ENCODE data around the gene LNX1.
A peak's percentile ranks its signal among the peaks of the same experiment; 100 is the strongest.

The LNX1 gene

DNA sequence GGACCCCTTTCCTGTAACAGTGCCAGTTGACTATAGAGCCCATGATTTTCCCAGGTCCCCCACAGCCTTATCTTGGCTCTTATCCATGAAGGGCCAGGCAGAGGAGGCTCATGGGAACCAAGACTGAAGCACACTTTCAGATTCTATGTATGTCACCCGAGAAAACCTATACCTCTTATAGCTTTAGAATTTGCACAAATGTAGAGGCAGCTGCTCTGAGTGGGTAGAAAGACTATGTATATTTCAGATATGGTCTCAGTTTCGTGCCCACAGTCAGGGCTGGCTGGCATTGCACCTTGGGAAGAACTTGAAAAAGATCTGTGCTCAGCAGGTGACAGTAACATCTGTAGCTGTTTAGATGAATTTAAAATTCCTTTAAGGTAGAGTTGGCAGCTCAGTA, 8.3 kb upstream of the LNX1 start:
- DNase-seq = no peak

- no peak for DNase-seq
Measured at GRCh38 chr4:53598901-53599300, 7.6 kb upstream of the LNX1 start.

DNA sequence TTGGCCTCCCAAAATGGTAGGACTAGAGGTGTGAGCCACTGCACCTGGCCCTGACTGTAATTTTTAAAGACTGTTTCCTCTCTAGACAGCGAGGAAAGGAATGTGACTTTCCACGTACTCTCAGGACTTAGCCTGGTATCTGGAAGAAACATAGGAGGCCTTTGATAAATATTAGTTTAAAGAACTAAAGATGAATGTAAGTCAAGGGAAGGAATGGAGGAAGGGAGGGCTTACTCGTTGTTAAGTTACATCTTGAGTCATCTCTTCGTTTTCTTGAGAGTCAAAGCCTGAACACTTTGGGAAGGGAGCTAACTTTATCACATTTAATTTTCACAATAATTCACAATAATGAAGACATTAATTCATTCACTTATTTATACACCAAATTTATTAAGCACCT, 7.2 kb upstream of the LNX1 start:
- no peak for DNase-seq

GRCh38 chr4:53596901-53597300, 5.6 kb upstream of the LNX1 start:
- DNase-seq = no peak

- DNase-seq = no peak
Measured at GRCh38 chr4:53595834-53596233, 4.5 kb upstream of the LNX1 start.

GRCh38 chr4:53595204-53595603, 3.9 kb upstream of the LNX1 start:
- DNase-seq = no peak

DNA sequence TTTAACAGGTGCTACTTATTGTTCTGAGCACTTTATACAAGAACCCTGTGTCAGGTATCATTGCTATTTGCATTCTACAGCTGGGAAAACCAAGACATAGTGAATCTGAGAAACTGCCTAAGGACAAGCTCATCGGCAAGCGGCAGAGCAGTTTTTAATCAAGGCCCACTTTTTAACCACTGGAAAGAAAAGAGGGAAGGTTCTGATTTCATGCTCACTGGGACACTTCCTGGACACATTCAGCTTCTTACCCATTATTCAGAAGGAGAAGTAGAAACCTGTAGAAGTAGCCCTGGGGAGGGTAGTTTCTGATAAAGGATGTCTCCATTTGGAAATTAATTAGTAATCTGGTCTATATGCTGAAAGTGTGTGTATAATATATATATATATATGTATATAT, 2.5 kb upstream of the LNX1 start:
- DNase-seq = no peak

GRCh38 chr4:53592686-53593501, 1.6 kb upstream of the LNX1 start:
- DNase-seq = no peak

GRCh38 chr4:53592122-53592521, 836 bp upstream of the LNX1 start:
- no peak for DNase-seq

- DNase-seq = no peak
Measured at GRCh38 chr4:53590187-53590586, 1.1 kb downstream of the LNX1 start.

DNA sequence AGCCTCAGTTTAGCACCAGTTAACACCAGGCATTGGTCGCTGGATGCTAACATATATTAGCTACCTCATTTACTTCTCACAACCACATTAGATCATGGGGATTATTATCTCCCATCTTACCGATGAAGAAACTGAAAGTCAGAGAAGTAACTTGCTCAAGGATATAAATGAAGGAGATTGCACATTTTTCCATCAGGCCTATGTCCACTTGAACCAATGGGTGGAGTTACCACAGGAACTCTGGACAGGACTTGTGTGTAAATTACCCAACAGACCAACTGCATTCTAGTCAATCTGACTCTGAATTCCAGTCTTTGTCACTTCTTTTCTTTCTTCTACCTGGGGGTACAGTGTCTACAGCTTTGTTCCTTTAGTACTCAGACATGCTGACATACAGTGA, 1.8 kb downstream of the LNX1 start:
- no peak for DNase-seq

DNA sequence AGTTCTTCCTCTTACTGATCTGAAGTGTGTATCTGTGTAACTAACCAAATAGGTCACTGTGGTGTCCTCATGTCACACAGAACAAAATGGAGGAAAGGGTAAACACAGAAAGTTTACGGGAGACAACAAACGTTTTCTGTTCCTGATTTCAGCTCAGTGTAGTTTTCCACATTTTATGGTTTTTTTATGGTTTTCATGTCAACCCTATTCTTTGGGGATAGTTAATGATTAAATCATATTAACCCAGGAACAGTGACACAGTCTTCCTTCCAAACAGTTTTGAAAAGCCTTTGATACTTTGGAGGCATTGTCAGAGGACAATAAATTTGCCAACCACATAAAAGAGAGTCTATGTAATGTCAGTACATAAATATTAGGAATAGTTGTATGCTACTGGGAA, 4.2 kb downstream of the LNX1 start:
- DNase-seq = no peak

DNA sequence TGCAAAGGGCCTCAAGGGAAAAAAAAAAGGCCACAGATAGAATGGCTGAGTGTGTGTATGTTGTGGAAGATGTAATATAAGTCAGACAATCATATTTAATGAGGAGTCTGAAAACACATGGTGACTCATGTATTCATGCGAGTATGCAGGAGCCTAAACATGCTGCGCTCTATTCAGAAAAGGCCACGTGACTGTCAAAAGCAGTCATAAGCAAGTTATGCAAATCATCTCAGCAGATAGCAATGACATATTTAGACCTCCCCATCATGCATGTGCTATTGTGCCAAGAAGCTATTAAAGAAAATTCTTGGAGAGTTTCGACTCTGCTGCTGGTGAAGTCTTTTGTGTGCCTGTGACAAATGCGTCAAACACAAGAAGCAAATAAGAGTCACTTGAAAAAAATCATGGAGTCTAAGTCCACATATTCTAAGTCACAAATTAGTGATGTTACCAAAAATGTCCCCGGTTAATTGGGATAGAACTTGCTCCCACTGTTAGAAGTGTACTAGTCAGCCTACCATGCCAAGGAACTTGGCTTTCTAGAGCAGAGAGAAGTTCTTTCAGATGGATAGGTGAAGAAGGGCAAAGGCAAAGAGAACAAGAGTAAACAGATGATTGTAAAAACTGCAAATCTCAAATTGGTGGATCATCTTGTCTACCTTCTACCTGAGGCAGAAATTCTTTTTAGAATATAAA, 5.0 kb downstream of the LNX1 start:
- peak in 2 of 56 donors; percentile 6 to 17 for DNase-seq

DNA sequence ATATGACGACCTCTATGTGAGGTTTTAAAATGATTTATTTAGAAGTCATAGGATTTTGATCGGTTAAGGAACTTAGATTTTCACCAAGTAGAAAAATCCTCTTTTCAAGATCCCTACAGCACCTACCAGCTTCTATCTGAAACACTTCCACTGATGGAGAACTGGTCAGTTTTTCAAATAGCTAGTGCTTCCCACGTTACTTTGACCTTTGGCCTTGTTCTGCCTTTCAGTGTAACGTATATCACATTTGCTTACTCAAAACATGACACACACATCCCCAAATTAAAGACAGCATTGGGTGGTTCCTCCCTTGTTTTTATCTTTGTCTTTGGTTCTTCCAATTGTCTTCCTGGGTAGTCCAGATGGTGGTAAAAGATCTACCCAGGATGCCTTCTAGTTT, 6.6 kb downstream of the LNX1 start:
- no peak for DNase-seq

- DNase-seq = no peak
Measured at GRCh38 chr4:53583513-53583912, 7.8 kb downstream of the LNX1 start.

GRCh38 chr4:53582194-53582593, 9.1 kb downstream of the LNX1 start:
- no peak for DNase-seq

DNA sequence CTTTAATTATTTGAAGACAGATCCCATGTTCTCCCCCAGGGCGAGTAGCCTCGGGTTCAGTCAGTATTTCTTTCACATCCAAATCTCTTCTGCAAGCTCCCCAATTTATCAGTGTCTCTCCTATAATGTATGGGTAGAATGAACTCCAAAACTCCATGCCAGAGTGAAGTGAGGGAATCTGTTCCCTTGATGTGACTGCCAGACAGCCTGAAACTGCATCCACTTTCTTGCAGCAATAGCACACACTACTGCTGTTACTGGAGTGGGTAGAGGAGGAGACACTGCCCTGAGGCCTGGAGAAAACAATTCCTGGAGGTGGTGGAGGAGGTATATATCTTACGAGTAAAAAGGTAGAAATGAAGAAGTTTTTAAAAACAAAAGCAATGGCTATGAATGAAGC, 11.0 kb downstream of the LNX1 start:
- no peak for DNase-seq

GRCh38 chr4:53579826-53580225, 11.5 kb downstream of the LNX1 start:
- no peak for DNase-seq

DNA sequence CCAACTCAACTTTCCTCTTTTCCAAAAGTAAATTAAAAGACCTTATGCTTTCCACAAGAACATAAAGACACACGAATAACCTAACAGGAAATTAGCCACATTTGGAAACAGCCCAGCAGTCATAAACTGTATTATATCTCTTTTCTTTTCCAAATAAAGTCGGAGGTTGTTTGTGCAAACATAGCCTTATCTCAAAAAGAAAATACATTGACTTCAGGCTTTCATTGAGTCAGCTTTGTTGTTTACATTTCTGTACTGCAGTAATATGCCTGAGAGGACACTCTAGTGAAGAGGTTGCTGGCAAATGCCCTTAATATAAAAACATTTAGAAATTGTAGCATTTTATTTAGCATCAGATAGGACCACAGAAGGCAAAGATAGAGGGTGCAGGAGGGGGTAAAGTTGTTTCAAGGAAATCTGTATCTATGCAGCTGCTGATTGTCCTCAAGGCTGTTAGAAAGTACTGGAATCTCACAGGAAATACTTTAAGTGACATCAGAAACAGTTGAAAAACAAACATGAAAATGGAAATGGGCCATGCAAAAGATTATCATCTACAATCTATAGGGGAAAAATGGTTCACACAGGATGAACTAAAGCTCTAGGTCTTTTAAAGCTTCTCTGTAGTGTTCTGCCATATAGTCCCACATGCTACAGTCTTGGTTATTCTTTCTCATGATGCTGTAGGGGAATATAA, 14.5 kb downstream of the LNX1 start:
- no peak for DNase-seq

DNA sequence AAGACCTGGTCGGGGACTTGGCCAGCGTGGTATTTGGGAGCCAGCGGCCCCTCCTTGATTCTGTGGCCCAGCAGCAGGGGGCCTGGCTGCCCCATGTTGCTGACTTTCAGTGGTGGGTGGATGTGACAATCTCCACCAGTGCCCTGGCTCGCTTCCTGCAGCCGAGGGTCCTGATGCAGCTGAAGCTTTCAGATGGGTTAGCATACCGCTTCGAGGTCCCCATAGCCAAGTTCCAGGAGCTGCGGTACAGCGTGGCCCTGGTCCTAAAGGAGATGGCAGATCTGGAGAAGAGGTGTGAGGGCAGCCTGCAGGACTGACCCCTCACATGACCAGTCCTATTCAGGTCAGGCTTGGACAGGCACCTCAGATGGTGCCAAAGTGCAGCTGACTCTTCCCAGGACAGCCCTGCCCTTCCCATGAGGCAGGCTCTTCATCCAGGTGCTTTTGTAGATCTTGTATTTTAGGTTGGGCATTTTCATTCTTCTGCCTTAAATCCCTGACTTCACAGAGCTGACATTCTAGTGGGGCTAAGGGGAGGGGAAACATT, 15.1 kb downstream of the LNX1 start:
- DNase-seq = no peak

- no peak for DNase-seq
Measured at GRCh38 chr4:53575552-53575951, 15.7 kb downstream of the LNX1 start.

DNA sequence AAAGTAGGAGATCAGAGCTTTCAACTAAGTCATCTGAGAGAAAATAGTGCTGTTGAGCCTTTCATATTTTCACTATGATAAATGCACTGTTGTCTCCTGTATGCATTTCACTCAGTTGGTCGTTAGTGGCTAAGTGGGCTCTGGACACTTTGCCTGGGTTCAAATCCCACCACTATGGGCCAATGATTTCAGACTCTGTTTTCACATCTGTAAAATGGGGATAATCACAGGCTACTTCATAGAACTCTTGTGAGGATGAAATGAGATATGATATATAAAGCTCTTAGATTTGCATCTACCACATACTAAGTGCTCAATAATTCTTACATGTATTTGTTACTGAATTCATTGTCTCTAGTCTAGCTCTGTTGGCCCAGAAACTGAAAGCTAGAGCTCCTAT, 16.8 kb downstream of the LNX1 start:
- no peak for DNase-seq
